Non-pigmented ciliary epithelial cell (primary cell): ENCODE results near the gene SLC39A11.
"Not testable (repeated sequence)": the region's sequence is repeated elsewhere in the genome, so short reads cannot be mapped to it uniquely, and the experiment has no call there.

Experiments
- DNase-seq: peaks from one replicate; pipeline ENCODE4 v3.0.0-alpha.2; 2010; ENCODE audit warnings: low read depth

Gene SLC39A11

GRCh38 chr17:73071066-73071999, 21.2 kb downstream of the SLC39A11 start:
- DNase-seq: no peak

- DNase-seq: no peak
These were observed 22.6 kb downstream of the SLC39A11 start for GRCh38 chr17:73069841-73070240.

GRCh38 chr17:73069164-73069770, 23.2 kb downstream of the SLC39A11 start:
- DNase-seq: no peak

- DNase-seq: peak; percentile 69
These were observed 23.9 kb downstream of the SLC39A11 start for GRCh38 chr17:73068322-73069153.

- peak; percentile 81 for DNase-seq
These were observed 24.8 kb downstream of the SLC39A11 start for GRCh38 chr17:73067699-73068098.

GRCh38 chr17:73067075-73067474, 25.4 kb downstream of the SLC39A11 start:
- DNase-seq: no peak

GRCh38 chr17:73066148-73066884, 26.2 kb downstream of the SLC39A11 start:
- no peak for DNase-seq

GRCh38 chr17:73065376-73065775, 27.1 kb downstream of the SLC39A11 start:
- no peak for DNase-seq

GRCh38 chr17:73064084-73064938, 28.2 kb downstream of the SLC39A11 start:
- no peak for DNase-seq

- DNase-seq: no peak
These were observed 29.8 kb downstream of the SLC39A11 start for GRCh38 chr17:73062726-73063125.

- no peak for DNase-seq
These were observed 31.3 kb downstream of the SLC39A11 start for GRCh38 chr17:73061161-73061560.

GRCh38 chr17:73060721-73061120, 31.8 kb downstream of the SLC39A11 start:
- DNase-seq: no peak

- DNase-seq: not testable (repeated sequence)
These were observed 32.8 kb downstream of the SLC39A11 start for GRCh38 chr17:73059713-73060112.

GRCh38 chr17:73058022-73058421, 34.5 kb downstream of the SLC39A11 start:
- DNase-seq: no peak

- DNase-seq: no peak
These were observed 35.3 kb downstream of the SLC39A11 start for GRCh38 chr17:73057196-73057595.

- no peak for DNase-seq
These were observed 39.6 kb downstream of the SLC39A11 start for GRCh38 chr17:73052923-73053322.

- no peak for DNase-seq
These were observed 41.7 kb downstream of the SLC39A11 start for GRCh38 chr17:73050797-73051196.

- no peak for DNase-seq
These were observed 44.3 kb downstream of the SLC39A11 start for GRCh38 chr17:73048170-73048569.

- no peak for DNase-seq
These were observed 46.8 kb downstream of the SLC39A11 start for GRCh38 chr17:73045724-73046123.

- no peak for DNase-seq
These were observed 48.6 kb downstream of the SLC39A11 start for GRCh38 chr17:73043686-73044581.
